ENCODE measurements around the gene HTR4. TPM values are rescaled to one million over a fixed set of nuclear protein-coding genes. Genes with fewer than 3 reads are reported as not detected.

The HTR4 gene
- total RNA-seq, 2 experiments from 2014 or later = not detected

- intact Hi-C loops (cut with micrococcal nuclease; ENCODE audit: unreplicated experiment) = no loop called here
- Histone ChIP-seq H2AFZ (ENCODE audit: low read length) (no peak overlapping the region), H3K4me2 (ENCODE audit: low read length) (no peak overlapping the region), H3K27ac (ENCODE audit: low read depth, low read length, poor library complexity, severe bottlenecking) (no peak overlapping the region), H3K36me3 (ENCODE audit: insufficient read depth, low read length) (no peaks in the 10 kb centered on the region), H3K4me1 (ENCODE audit: insufficient read depth, low read length, poor library complexity, severe bottlenecking) (no peaks in the 10 kb centered on the region), H3K9me3 (ENCODE audit: low read length) (no peaks in the 10 kb centered on the region), H3K79me2 (ENCODE audit: insufficient read depth, low read depth, low read length) (no peaks in the 10 kb centered on the region), H4K20me1 (ENCODE audit: insufficient read depth, low read length) (no peaks in the 10 kb centered on the region), H3K4me3 (ENCODE audit: low read depth, low read length, poor library complexity, severe bottlenecking) (no peak overlapping the region), H3K9me2 (ENCODE audit: insufficient read depth, low read length) (no peaks in the 10 kb centered on the region)
- TF ChIP-seq, protein P1, sequence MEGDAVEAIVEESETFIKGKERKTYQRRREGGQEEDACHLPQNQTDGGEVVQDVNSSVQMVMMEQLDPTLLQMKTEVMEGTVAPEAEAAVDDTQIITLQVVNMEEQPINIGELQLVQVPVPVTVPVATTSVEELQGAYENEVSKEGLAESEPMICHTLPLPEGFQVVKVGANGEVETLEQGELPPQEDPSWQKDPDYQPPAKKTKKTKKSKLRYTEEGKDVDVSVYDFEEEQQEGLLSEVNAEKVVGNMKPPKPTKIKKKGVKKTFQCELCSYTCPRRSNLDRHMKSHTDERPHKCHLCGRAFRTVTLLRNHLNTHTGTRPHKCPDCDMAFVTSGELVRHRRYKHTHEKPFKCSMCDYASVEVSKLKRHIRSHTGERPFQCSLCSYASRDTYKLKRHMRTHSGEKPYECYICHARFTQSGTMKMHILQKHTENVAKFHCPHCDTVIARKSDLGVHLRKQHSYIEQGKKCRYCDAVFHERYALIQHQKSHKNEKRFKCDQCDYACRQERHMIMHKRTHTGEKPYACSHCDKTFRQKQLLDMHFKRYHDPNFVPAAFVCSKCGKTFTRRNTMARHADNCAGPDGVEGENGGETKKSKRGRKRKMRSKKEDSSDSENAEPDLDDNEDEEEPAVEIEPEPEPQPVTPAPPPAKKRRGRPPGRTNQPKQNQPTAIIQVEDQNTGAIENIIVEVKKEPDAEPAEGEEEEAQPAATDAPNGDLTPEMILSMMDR (conservative IDR thresholded peaks at IDR 0.05; ENCODE audit: low read length) = no peak
- TF ChIP-seq EZH2phosphoT487 (IDR thresholded peaks at IDR 0.05; ENCODE audit: borderline replicate concordance, low read depth, low read length) = no peak
- CTCF ChIA-PET (ENCODE audit: unreplicated experiment) = no interaction called here
- DNase-seq (ENCODE audit: low spot score) = no peak
- BruUV-seq (replicated peaks) = no TSS peak
- POLR2A ChIA-PET = no interaction called here
Observed at GRCh38 chr5:148699028-148699427, 44.7 kb upstream of the HTR4 start.

DNA sequence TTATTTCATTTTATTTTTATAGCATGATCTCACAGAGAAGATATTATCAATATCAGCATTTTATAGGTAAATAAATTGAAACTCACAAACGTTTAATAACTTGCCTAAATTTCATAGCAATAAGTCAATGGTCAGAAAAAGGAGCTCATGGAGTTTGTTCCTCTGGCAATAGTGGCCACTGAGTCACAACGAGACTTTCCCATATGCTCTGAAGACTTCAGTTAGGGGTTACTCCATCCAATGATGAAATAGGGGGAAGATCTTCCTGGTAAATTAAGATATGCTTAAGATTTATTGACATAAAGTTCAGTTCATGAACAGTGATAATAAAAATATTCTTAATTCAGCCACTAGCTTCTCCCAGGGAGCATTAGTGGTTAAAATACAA, 43.5 kb upstream of the HTR4 start:
- H3K9me2 ChIP-seq (ENCODE audit: insufficient read depth, low read length) = no peaks in the 10 kb centered on the region
- no peak overlapping the region for H3K27ac ChIP-seq (ENCODE audit: low read depth, low read length, poor library complexity, severe bottlenecking)
- ChIA-PET POLR2A (interaction anchor here (1.1 kb wide), 2 partner anchors 9 to 514 kb away, joined by 3 to 4 read pairs; no protein-coding TSS in a partner anchor), CTCF (ENCODE audit: unreplicated experiment) (no interaction called here)
- no peak overlapping the region for H3K4me3 ChIP-seq (ENCODE audit: low read depth, low read length, poor library complexity, severe bottlenecking)
- H4K20me1 ChIP-seq (ENCODE audit: insufficient read depth, low read length) = no peaks in the 10 kb centered on the region
- H3K79me2 ChIP-seq (ENCODE audit: insufficient read depth, low read depth, low read length) = no peaks in the 10 kb centered on the region
- H3K4me2 ChIP-seq (ENCODE audit: low read length) = no peak overlapping the region
- no peaks in the 10 kb centered on the region for H3K4me1 ChIP-seq (ENCODE audit: insufficient read depth, low read length, poor library complexity, severe bottlenecking)
- no TSS peak for BruUV-seq (replicated peaks)
- TF ChIP-seq EZH2phosphoT487 (IDR thresholded peaks at IDR 0.05; ENCODE audit: borderline replicate concordance, low read depth, low read length) = no peak
- TF ChIP-seq, protein P1 (conservative IDR thresholded peaks at IDR 0.05; ENCODE audit: low read length) = no peak
- no peaks in the 10 kb centered on the region for H3K9me3 ChIP-seq (ENCODE audit: low read length)
- intact Hi-C loops (cut with micrococcal nuclease; ENCODE audit: unreplicated experiment) = no loop called here
- no peak overlapping the region for H2AFZ ChIP-seq (ENCODE audit: low read length)
- DNase-seq (ENCODE audit: low spot score) = no peak
- H3K36me3 ChIP-seq (ENCODE audit: insufficient read depth, low read length) = no peaks in the 10 kb centered on the region

DNA sequence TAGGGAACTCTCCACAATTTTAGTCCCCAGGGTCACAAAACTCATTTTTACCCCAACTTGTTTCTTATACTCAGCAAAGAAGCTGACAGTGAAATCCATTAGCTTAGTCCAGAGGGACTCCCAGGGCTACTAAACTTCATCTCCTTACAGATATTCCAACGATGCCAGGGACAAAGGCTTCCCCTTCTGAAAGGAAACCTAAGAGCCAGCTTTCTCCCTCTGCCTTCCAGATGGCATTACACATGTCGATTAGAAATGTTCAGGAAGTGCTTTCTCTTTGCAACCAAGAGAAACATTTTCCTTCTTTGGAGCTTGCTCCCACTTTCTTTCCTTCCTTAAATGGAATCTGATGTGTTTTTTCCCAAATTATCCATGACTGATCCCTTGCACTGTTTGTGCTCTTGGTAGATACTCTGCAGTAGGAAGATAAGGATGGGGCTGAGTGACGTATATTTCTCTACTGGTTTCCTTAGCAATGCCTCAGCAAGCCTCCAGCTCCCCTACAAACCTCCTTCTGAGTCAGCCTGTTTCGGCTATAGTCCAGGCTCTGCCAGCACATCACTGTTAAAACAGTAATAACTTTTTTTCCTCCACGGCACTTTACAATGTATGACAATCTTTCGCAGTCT, 43.0 kb upstream of the HTR4 start:
- ChIA-PET CTCF (ENCODE audit: unreplicated experiment) (no interaction called here), POLR2A (interaction anchor here (1.1 to 1.2 kb wide), 2 partner anchors 9 kb away, joined by 3 to 4 read pairs; no protein-coding TSS in a partner anchor)
- no peak overlapping the region for H3K4me2 ChIP-seq (ENCODE audit: low read length)
- intact Hi-C loops (cut with micrococcal nuclease; ENCODE audit: unreplicated experiment) = no loop called here
- no peaks in the 10 kb centered on the region for H3K9me2 ChIP-seq (ENCODE audit: insufficient read depth, low read length)
- no peaks in the 10 kb centered on the region for H3K9me3 ChIP-seq (ENCODE audit: low read length)
- no TSS peak for BruUV-seq (replicated peaks)
- no peaks in the 10 kb centered on the region for H3K79me2 ChIP-seq (ENCODE audit: insufficient read depth, low read depth, low read length)
- H3K36me3 ChIP-seq (ENCODE audit: insufficient read depth, low read length) = no peaks in the 10 kb centered on the region
- TF ChIP-seq, protein P1 (conservative IDR thresholded peaks at IDR 0.05; ENCODE audit: low read length) = no peak
- no peak for TF ChIP-seq EZH2phosphoT487 (IDR thresholded peaks at IDR 0.05; ENCODE audit: borderline replicate concordance, low read depth, low read length)
- H4K20me1 ChIP-seq (ENCODE audit: insufficient read depth, low read length) = no peaks in the 10 kb centered on the region
- H3K4me3 ChIP-seq (ENCODE audit: low read depth, low read length, poor library complexity, severe bottlenecking) = no peak overlapping the region
- no peak overlapping the region for H3K27ac ChIP-seq (ENCODE audit: low read depth, low read length, poor library complexity, severe bottlenecking)
- DNase-seq (ENCODE audit: low spot score) = no peak
- H3K4me1 ChIP-seq (ENCODE audit: insufficient read depth, low read length, poor library complexity, severe bottlenecking) = no peaks in the 10 kb centered on the region
- no peak overlapping the region; the same call in 1 of the 2 replicates for H2AFZ ChIP-seq (ENCODE audit: low read length)
